Uterine smooth muscle cell (primary cell): ENCODE data around the gene GADD45B. TPM values are rescaled to one million over a fixed set of nuclear protein-coding genes. Genes with fewer than 3 reads are reported as not detected.

Experiments used
- total RNA-seq: library from RNA; depleted of rRNA; stranded (reverse); fragments of >200 nt; gene quantifications from 2 replicates; pipeline ENCODE4 v1.2.3, GENCODE V29; 2014

Gene GADD45B
- 22.2 and 31.1 TPM in 2 replicates for total RNA-seq

DNA sequence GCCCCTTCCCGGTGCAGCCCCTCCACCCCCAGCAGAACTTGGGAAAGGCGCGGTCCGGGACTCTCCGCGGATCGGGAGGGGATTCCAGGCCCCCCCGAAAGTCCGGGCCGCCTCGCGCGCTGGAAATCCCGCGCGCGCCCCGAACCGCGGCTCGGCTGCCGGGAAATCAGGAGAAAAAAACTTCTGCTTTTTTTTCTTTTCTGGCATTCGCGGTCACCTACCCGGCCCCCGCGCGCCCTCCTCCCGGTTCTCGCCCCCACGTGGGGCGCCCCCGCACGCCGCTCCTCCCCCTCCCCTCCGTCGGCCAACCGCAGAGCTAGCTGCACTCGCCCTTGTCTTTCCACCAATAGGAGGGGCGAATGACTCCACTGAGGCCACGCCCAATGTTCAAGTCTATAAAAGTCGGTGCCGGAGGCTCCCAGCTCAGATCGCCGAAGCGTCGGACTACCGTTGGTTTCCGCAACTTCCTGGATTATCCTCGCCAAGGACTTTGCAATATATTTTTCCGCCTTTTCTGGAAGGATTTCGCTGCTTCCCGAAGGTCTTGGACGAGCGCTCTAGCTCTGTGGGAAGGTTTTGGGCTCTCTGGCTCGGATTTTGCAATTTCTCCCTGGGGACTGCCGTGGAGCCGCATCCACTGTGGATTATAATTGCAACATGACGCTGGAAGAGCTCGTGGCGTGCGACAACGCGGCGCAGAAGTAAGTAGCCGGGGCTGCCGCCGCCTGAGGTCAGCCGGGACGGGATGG is at the start of gene GADD45B:
Gene GADD45B, plus strand, starts transcription at position 426 of the 749 bp plus-strand sequence. Its CDS starts 232 bp downstream, at position 658.

DNA sequence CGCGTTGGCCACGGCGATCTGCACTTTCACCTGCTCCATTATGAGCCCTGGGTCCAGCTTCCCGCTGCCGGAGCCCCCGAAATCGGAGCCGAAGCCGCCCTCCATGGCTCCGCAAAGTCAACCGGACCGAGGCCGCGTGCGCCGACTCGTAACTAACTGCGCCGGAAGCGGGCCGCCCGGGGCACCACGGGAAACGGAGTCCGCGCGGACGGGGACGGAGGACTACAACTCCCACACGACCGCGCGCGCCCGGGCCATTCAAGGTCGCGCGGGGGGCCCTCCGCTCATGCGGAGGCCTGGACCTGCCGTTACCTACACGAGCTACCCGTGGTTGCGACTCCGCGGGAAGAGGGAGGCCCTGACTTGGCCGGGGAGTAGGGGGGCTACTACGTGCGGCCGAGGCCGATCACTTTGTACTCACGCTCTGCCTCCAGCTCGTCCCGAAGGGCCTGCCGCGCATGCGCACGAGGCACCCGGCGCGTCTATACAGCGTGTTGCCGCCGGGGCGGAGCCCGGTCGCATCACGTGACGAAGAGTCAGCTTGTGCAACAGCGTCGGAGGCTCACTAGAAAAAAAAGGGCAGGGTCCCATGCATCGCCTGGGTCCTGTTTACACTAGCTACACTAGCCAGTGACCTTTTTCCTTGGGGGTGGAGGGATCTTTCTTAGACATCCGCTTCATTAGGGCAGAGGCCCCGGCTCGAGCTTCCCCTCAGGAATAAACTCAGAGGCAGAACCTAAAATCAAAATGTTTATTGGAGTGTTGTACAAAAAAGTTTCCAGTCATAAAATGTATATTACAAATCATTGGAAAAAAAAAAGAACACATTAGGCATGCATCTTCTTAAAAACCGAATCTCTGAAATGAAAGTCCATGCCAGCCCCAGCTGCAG is 48.3 kb upstream of the GADD45B start, which contains the start of gene TIMM13:
Gene TIMM13, minus strand, starts transcription at position 158 of the 892 bp plus-strand sequence. Its CDS starts 53 bp downstream, at position 105.

Other genes starting within 250 kb of the GADD45B start
- 61.1 and 68.4 TPM in 2 replicates for gene PLEKHJ1, start 239.8 kb upstream of the GADD45B start, total RNA-seq
- 31.4 and 40.7 TPM in 2 replicates for gene SF3A2, start 239.3 kb upstream of the GADD45B start, total RNA-seq
- gene AMH, start 226.8 kb upstream of the GADD45B start, total RNA-seq = 0.66 and 1.6 TPM in 2 replicates
- gene JSRP1, start 219.7 kb upstream of the GADD45B start, total RNA-seq = not detected in 2 replicates
- gene PEAK3, start 194.0 kb upstream of the GADD45B start, total RNA-seq = not detected in 2 replicates
- gene LINGO3, start 168.0 kb upstream of the GADD45B start, total RNA-seq = under 0.01 TPM in 1 of 2 replicates, not detected in the other
- 115 and 162 TPM in 2 replicates for gene LSM7, start 147.5 kb upstream of the GADD45B start, total RNA-seq
- gene SPPL2B, start 147.4 kb upstream of the GADD45B start, total RNA-seq = 38.5 and 39.9 TPM in 2 replicates
- gene TMPRSS9, start 115.9 kb upstream of the GADD45B start, total RNA-seq = not detected in 2 replicates
- gene TIMM13, start 48.5 kb upstream of the GADD45B start, total RNA-seq = 36.2 and 46.6 TPM in 2 replicates
- gene LMNB2, start 19.2 kb upstream of the GADD45B start, total RNA-seq = 100 and 208 TPM in 2 replicates
- gene GNG7, start 226.6 kb downstream of the GADD45B start, total RNA-seq = under 0.01 and 0.37 TPM in 2 replicates
- gene DIRAS1, start 245.2 kb downstream of the GADD45B start, total RNA-seq = 1.9 and 4.2 TPM in 2 replicates